HG03045 (cell line): Measurements from ENCODE around the gene TBL1XR1.
"Not testable (repeated sequence)": the region's sequence is repeated elsewhere in the genome, so short reads cannot be mapped to it uniquely, and the experiment has no call there.

Experiments used
- ATAC-seq: cut with Tn5 transposase; IDR thresholded peaks from one replicate; pipeline ENCODE4 v1.9.1; 2021; ENCODE audit warnings: mild to moderate bottlenecking, moderate library complexity; ENCODE audit not compliant: unreplicated experiment

The TBL1XR1 gene

GRCh38 chr3:177184602-177185001, 12.7 kb downstream of the TBL1XR1 start:
- ATAC-seq, result peak; percentile 93

- ATAC-seq, result no peak
Measured at GRCh38 chr3:177182352-177182751, 14.9 kb downstream of the TBL1XR1 start.

- no peak for ATAC-seq
Measured at GRCh38 chr3:177181418-177181817, 15.9 kb downstream of the TBL1XR1 start.

- ATAC-seq, result no peak
Measured at GRCh38 chr3:177180506-177180905, 16.8 kb downstream of the TBL1XR1 start.

GRCh38 chr3:177179281-177180067, 17.8 kb downstream of the TBL1XR1 start:
- ATAC-seq, result no peak

- no peak for ATAC-seq
Measured at GRCh38 chr3:177177749-177178221, 19.5 kb downstream of the TBL1XR1 start.

- ATAC-seq, result no peak
Measured at GRCh38 chr3:177174607-177175170, 22.6 kb downstream of the TBL1XR1 start.

- ATAC-seq, result no peak
Measured at GRCh38 chr3:177169936-177170722, 27.2 kb downstream of the TBL1XR1 start.

- ATAC-seq, result no peak
Measured at GRCh38 chr3:177168431-177168830, 28.9 kb downstream of the TBL1XR1 start.

GRCh38 chr3:177162742-177163141, 34.5 kb downstream of the TBL1XR1 start:
- ATAC-seq, result no peak

GRCh38 chr3:177161603-177162002, 35.7 kb downstream of the TBL1XR1 start:
- not testable (repeated sequence) for ATAC-seq

GRCh38 chr3:177158461-177158860, 38.8 kb downstream of the TBL1XR1 start:
- no peak for ATAC-seq

- no peak for ATAC-seq
Measured at GRCh38 chr3:177157492-177157891, 39.8 kb downstream of the TBL1XR1 start.

GRCh38 chr3:177154733-177155132, 42.5 kb downstream of the TBL1XR1 start:
- ATAC-seq, result no peak

- peak; percentile 58 for ATAC-seq
Measured at GRCh38 chr3:177150970-177151627, 46.2 kb downstream of the TBL1XR1 start.

GRCh38 chr3:177150218-177150916, 46.9 kb downstream of the TBL1XR1 start:
- ATAC-seq, result no peak

- ATAC-seq, result no peak
Measured at GRCh38 chr3:177149106-177149505, 48.2 kb downstream of the TBL1XR1 start.

GRCh38 chr3:177147790-177148189, 49.5 kb downstream of the TBL1XR1 start:
- ATAC-seq, result no peak

GRCh38 chr3:177146646-177147045, 50.6 kb downstream of the TBL1XR1 start:
- ATAC-seq, result no peak

GRCh38 chr3:177145954-177146353, 51.3 kb downstream of the TBL1XR1 start:
- no peak for ATAC-seq
